Body of pancreas (tissue), 4 donors: ENCODE results near the gene P2RY6.

ENCODE experiments used
- POLR2A ChIP-seq, 3 donors: fragments of 450-650 bp; IDR thresholded peaks; one replicate each; pipeline ENCODE4 v1.6.1; 2016; ENCODE audit warnings: antibody characterized with exemption in 3 of 3, mild to moderate bottlenecking in 2 of 3
- TF ChIP-seq, protein P1 (sequence below), 7 experiments: fragments of 450-650 bp in 4 of 7; fragments of 200-600 bp in 3 of 7; sonication (generic) in 3 of 7; IDR thresholded peaks; one replicate each; pipeline ENCODE4 v1.5.1; 2016 to 2019; ENCODE audit warnings: antibody characterized with exemption in 7 of 7

DNA sequence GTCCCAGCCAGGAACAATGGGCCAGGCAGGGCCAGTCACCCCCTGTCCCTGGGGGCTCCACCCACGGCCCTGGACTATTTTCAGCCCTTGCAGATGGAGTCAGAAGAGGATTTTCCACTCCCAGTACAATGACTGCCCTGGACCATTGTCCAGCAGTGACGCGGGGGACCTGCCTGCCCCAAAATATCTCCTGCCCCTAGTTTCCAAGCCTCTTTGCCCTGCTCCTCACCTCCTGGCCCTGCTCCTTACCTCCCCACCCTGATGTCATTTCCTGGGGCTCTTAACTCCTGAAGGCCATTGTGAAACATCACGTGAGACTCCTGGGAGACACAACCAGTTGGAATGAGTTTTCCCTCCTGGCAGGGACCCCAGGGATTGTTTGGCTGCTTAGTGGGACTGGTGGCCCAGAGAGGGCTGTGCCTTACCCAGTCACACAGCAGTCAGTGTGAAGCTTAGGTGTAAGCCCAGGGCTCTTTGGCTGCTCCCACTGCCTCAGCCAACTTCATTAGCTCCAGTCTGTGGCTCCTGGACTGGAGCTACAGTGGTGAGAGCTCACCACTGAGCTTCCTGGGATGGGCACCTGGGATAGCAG, 31.9 kb upstream of the P2RY6 start:
- TF ChIP-seq, protein P1, sequence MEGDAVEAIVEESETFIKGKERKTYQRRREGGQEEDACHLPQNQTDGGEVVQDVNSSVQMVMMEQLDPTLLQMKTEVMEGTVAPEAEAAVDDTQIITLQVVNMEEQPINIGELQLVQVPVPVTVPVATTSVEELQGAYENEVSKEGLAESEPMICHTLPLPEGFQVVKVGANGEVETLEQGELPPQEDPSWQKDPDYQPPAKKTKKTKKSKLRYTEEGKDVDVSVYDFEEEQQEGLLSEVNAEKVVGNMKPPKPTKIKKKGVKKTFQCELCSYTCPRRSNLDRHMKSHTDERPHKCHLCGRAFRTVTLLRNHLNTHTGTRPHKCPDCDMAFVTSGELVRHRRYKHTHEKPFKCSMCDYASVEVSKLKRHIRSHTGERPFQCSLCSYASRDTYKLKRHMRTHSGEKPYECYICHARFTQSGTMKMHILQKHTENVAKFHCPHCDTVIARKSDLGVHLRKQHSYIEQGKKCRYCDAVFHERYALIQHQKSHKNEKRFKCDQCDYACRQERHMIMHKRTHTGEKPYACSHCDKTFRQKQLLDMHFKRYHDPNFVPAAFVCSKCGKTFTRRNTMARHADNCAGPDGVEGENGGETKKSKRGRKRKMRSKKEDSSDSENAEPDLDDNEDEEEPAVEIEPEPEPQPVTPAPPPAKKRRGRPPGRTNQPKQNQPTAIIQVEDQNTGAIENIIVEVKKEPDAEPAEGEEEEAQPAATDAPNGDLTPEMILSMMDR (IDR thresholded peaks at IDR 0.05), result no peak
- TF ChIP-seq POLR2A (IDR thresholded peaks at IDR 0.05), result no peak
